CD4-positive, alpha-beta memory T cell (primary cell): ENCODE results near the gene C6orf52. TPM values are rescaled to one million over a fixed set of nuclear protein-coding genes. Genes with fewer than 3 reads are reported as not detected.
"Not testable (repeated sequence)": the region's sequence is repeated elsewhere in the genome, so short reads cannot be mapped to it uniquely, and the experiment has no call there.

Experiments
- CTCF ChIA-PET: fragments of 350-600 bp; sonication (Branson Sonifier 250); formaldehyde crosslinking; loops from one replicate; lab custom pipeline; 2021; ENCODE audit warnings: inconsistent platforms; ENCODE audit not compliant: partially characterized antibody; lab: Charles Lee
- POLR2A ChIA-PET: fragments of 350-600 bp; sonication (Branson Sonifier 250); formaldehyde crosslinking; loops from one replicate; lab custom pipeline; 2021; ENCODE audit not compliant: partially characterized antibody; lab: Charles Lee
- DNase-seq, 5 donors: peaks; one replicate each; pipeline versions ENCODE4 v3.0.0 to v3.0.0-alpha.2; 2020 to 2022; ENCODE audit warnings: mixed read lengths in 1 of 5
- H3K27ac ChIP-seq: one replicate; pipeline ENCODE4 v1.7.0; 2013; ENCODE audit warnings: low read depth, low read length
- H3K27me3 ChIP-seq: 2 replicates; pipeline ENCODE4 v1.7.0; 2013; ENCODE audit warnings: mild to moderate bottlenecking, low read length, moderate library complexity; ENCODE audit not compliant: insufficient read depth
- H3K36me3 ChIP-seq: 2 replicates; pipeline ENCODE4 v1.7.0; 2013; ENCODE audit warnings: mild to moderate bottlenecking, low read length, moderate library complexity; ENCODE audit not compliant: insufficient read depth
- H3K4me1 ChIP-seq: 2 replicates; pipeline ENCODE4 v1.7.0; 2013; ENCODE audit warnings: mild to moderate bottlenecking, low read length, moderate library complexity; ENCODE audit not compliant: insufficient read depth
- H3K4me3 ChIP-seq, 2 donors: one replicate each; pipeline ENCODE4 v1.7.0; 2013; ENCODE audit warnings: low read length in 2 of 2, mild to moderate bottlenecking in 1 of 2
- H3K9me3 ChIP-seq, 2 donors: one replicate each; pipeline ENCODE4 v1.7.0; 2013; ENCODE audit warnings: low read length in 2 of 2, control low read depth in 1 of 2; ENCODE audit not compliant: control insufficient read depth in 1 of 2
- H3K27ac Mint-ChIP-seq, 7 donors: one replicate each; pipeline ENCODE4 v1.8.0; 2020 to 2021; ENCODE audit warnings: mixed read lengths in 7 of 7, mild to moderate bottlenecking in 6 of 7, inconsistent platforms in 3 of 7, moderate library complexity in 3 of 7
- H3K27me3 Mint-ChIP-seq, 2 donors: one replicate each; pipeline ENCODE4 v1.8.0; 2020 to 2021; ENCODE audit warnings: mixed read lengths in 2 of 2
- H3K36me3 Mint-ChIP-seq, 2 donors: one replicate each; pipeline ENCODE4 v1.8.0; 2020 to 2021; ENCODE audit warnings: mixed read lengths in 2 of 2, inconsistent platforms in 1 of 2, mild to moderate bottlenecking in 1 of 2
- H3K4me1 Mint-ChIP-seq, 4 donors: one replicate each; pipeline ENCODE4 v1.8.0; 2020 to 2021; ENCODE audit warnings: mixed read lengths in 4 of 4, mild to moderate bottlenecking in 1 of 4
- H3K4me3 Mint-ChIP-seq, 8 donors: one replicate each; pipeline ENCODE4 v1.8.0; 2020 to 2021; ENCODE audit warnings: mixed read lengths in 8 of 8, mild to moderate bottlenecking in 7 of 8, moderate library complexity in 6 of 8, inconsistent platforms in 3 of 8
- H3K9me3 Mint-ChIP-seq, 8 donors: one replicate each; pipeline ENCODE4 v1.8.0; 2020 to 2021; ENCODE audit warnings: mixed read lengths in 8 of 8, mild to moderate bottlenecking in 5 of 8, inconsistent platforms in 3 of 8, moderate library complexity in 1 of 8
- intact Hi-C: fragments of 100-400 bp; cut with micrococcal nuclease; formaldehyde crosslinking; loops from one replicate; pipeline ENCODE4 v1.15.1; 2023
- polyA plus RNA-seq, 2 donors: library from polyadenylated mRNA; unstranded; fragments of 300-500 nt; fragmentation: Illumina TruSeq; gene quantifications; one replicate each; pipeline ENCODE4 v1.2.3, GENCODE V29; 2021
- total RNA-seq, 2 experiments: library from RNA; stranded (reverse); gene quantifications; one replicate each; pipeline ENCODE4 v1.2.3, GENCODE V29; 2021

The C6orf52 gene
- total RNA-seq (1 to 10 TPM; 1.2 to 1.5 TPM), polyA plus RNA-seq (1 to 10 TPM in 1 of 2 donors, not detected in 1; 1.5 TPM)

DNA sequence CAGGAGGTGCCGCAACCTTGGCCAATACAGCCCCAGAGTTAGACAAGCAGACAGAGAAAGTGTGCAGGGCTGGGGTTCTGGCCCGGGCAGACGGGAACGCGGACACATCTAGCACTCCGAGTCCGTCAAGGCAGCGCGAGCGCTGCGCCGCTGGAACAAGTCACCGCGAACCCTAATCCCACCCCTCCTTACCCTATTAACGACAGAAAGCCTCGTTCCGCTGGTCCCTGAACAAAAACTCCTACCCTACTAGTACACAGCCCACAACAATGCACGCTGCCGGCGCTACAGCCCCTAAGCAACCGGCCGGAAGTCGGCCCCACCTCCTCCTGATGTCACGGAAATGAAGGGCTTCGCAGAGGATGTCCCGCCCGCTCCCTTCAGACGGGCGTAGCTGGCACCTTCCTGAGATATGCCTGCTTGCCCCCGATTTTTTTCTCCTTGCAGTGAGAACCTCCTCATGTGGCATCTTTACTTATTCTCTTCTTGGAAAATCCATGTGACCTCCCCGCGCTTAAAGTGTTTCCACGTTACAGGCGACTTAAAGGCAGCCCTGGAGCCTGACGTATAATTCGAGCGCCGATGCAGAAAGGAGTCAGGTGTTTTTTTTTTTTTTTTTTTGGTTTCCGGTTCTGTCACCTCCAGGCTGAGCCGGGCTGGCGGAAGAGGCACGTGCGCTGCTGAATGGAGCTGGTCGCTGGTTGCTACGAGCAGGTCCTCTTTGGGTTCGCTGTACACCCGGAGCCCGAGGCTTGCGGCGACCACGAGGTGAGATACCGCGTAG is at the start of gene C6orf52, which contains the start of gene PAK1IP1:
C6orf52 (minus strand) TSS at position 315 of the 784 bp plus-strand sequence. CDS start 7,066 bp downstream, outside the sequence.
PAK1IP1 (plus strand) TSS at position 671 of the 784 bp plus-strand sequence; CDS start at position 685, 14 bp downstream.
- Mint-ChIP-seq H3K4me3 (peak within 1 kb of the TSS; percentile 93 to 100 (median 98)), H3K4me1 (peaks cover 25 to 49% (median 34%) of the 10 kb centered on the region in 4 donors), H3K36me3 (peaks cover 17 to 26% of the 10 kb centered on the region in 2 donors), H3K9me3 (peaks cover 0 to 6% (median 0%) of the 10 kb centered on the region in 8 donors), H3K27ac (peak within 1 kb of the TSS; percentile 100), H3K27me3 (peaks cover 2 to 6% of the 10 kb centered on the region in 2 donors)
- intact Hi-C loops = loop anchor here (1.0 to 10.0 kb wide), 9 partner anchors 29 to 1313 kb away; partner anchors contain the start of genes MAK, SMIM13, TMEM14B and TMEM14C
- Histone ChIP-seq H3K9me3 (no peaks in the 10 kb centered on the region), H3K4me1 (peaks cover 34% of the 10 kb centered on the region), H3K36me3 (peaks cover 18% of the 10 kb centered on the region), H3K27me3 (no peaks in the 10 kb centered on the region), H3K27ac (peak within 1 kb of the TSS; percentile 92), H3K4me3 (peak within 1 kb of the TSS; percentile 45 to 88)
- CTCF ChIA-PET = interaction anchor here (0.6 to 1.5 kb wide), 9 partner anchors 8 to 528 kb away, joined by 3 to 7 read pairs (median 4); no protein-coding TSS in a partner anchor
- peak; percentile 96 to 97 (median 97) for DNase-seq
- POLR2A ChIA-PET = interaction anchor here (0.6 to 5.0 kb wide), 17 partner anchors 10 to 399 kb away, joined by 3 to 103 read pairs (median 4); partner anchors contain the start of genes MAK, SMIM13, TMEM14B and TMEM14C

DNA sequence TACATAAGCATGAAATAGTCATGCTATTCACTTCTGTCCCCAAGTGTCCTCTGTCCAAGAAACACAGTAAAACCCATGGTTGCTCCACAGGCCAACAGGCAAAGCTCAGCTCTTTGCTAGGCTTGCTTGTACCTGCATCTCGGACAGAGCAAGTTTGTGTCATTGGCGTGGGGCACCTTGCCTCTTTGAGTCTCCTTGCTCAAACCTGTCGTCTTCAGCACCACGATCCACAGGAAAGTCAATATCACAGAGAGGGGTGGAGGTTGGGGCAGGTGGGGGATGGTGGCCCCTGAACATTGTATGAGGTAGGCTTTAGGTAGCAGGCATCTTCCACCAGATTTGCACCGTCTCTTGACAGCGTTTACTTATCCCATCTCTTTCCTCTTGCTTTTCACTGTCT is 49.1 kb upstream of the C6orf52 start:
- Histone ChIP-seq H3K36me3 (no peaks in the 10 kb centered on the region), H3K4me1 (peaks cover 15% of the 10 kb centered on the region), H3K27ac (no peak overlapping the region), H3K9me3 (no peaks in the 10 kb centered on the region), H3K27me3 (no peaks in the 10 kb centered on the region), H3K4me3 (no peak overlapping the region)
- ChIA-PET CTCF (no interaction called here), POLR2A (interaction anchor here (1.1 to 1.6 kb wide), 2 partner anchors 21 to 49 kb away, joined by 3 to 6 read pairs; partner anchors contain the start of genes PAK1IP1 and TMEM14C)
- H3K27me3 Mint-ChIP-seq = no peaks in the 10 kb centered on the region
- peaks cover 7 to 41% (median 19%) of the 10 kb centered on the region in 4 donors for H3K4me1 Mint-ChIP-seq
- intact Hi-C loops = no loop called here
- DNase-seq = no peak
- H3K27ac Mint-ChIP-seq = no peak overlapping the region
- peaks cover 0 to 11% of the 10 kb centered on the region in 2 donors for H3K36me3 Mint-ChIP-seq
- H3K9me3 Mint-ChIP-seq = peaks cover 0 to 1% (median 0%) of the 10 kb centered on the region in 8 donors
- H3K4me3 Mint-ChIP-seq = no peak overlapping the region

DNA sequence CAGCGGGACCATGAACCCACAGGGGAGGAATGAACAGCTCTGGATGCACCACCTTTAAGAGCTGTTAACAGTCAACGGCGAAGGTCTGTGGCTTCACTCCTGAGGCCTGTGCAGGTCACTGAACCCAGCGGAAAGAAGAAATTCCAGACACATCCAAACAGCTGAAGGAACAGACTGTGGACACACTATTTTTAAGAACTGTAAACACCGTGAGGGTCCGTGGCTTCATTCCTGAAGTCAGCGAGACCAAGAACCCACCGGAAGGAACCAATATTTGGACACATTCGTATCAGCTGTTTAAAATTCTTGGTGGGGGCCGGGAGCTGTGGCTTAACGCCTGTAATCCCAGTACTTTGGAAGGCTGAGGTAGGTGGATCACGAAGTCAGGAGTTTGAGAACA is 47.8 kb upstream of the C6orf52 start:
- DNase-seq = no peak
- Histone ChIP-seq H3K36me3 (no peaks in the 10 kb centered on the region), H3K27ac (no peak overlapping the region), H3K9me3 (no peaks in the 10 kb centered on the region), H3K4me1 (peaks cover 10% of the 10 kb centered on the region), H3K27me3 (no peaks in the 10 kb centered on the region), H3K4me3 (no peak overlapping the region)
- intact Hi-C loops = no loop called here
- Mint-ChIP-seq H3K27ac (peak overlapping the region in 1 of 7 donors; percentile 19), H3K4me1 (peaks cover 6 to 28% (median 13%) of the 10 kb centered on the region in 4 donors), H3K4me3 (no peak overlapping the region), H3K36me3 (peaks cover 0 to 4% of the 10 kb centered on the region in 2 donors), H3K9me3 (no peaks in the 10 kb centered on the region), H3K27me3 (no peaks in the 10 kb centered on the region)
- CTCF ChIA-PET = interaction anchor here (1.1 to 1.4 kb wide), 2 partner anchors 9 to 14 kb away, joined by 3 to 4 read pairs; no protein-coding TSS in a partner anchor
- POLR2A ChIA-PET = interaction anchor here (0.8 kb wide), 1 partner anchor 48 kb away, joined by 3 read pairs; the partner anchor contains the start of genes C6orf52 and PAK1IP1

DNA sequence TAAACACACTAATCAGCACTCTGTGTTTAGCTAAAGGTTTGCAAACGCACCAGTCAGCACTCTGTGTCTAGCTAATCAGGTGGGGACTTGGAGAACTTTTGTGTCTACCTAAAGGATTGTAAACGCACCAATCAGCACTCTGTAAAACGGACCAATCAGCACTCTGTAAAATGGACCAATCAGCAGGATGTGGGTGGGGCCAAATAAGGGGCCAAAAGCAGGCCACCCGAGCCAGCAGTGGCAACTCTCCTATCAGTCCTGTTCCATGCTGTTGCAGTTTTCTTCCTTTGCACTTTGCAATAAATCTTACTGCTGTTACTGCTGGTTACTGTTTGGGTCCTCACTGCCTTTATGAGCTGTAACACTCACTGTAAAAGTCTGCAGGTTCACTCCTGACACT is 47.2 kb upstream of the C6orf52 start:
- H3K9me3 Mint-ChIP-seq, H3K36me3 ChIP-seq, intact Hi-C loops, H3K36me3 Mint-ChIP-seq, H3K9me3 ChIP-seq, H3K4me1 ChIP-seq, DNase-seq, H3K27ac ChIP-seq, H3K4me3 Mint-ChIP-seq, H3K27me3 Mint-ChIP-seq, H3K27me3 ChIP-seq, H3K4me3 ChIP-seq: not testable (repeated sequence)
- CTCF ChIA-PET = interaction anchor here (1.1 to 1.8 kb wide), 3 partner anchors 8 to 23 kb away, joined by 3 to 5 read pairs (median 4); no protein-coding TSS in a partner anchor
- POLR2A ChIA-PET = interaction anchor here (0.8 kb wide), 1 partner anchor 47 kb away, joined by 3 read pairs; the partner anchor contains the start of genes C6orf52 and PAK1IP1
- H3K4me1 Mint-ChIP-seq = peaks cover 2 to 22% (median 8%) of the 10 kb centered on the region in 4 donors
- H3K27ac Mint-ChIP-seq = peak overlapping the region in 1 of 7 donors; percentile 19

DNA sequence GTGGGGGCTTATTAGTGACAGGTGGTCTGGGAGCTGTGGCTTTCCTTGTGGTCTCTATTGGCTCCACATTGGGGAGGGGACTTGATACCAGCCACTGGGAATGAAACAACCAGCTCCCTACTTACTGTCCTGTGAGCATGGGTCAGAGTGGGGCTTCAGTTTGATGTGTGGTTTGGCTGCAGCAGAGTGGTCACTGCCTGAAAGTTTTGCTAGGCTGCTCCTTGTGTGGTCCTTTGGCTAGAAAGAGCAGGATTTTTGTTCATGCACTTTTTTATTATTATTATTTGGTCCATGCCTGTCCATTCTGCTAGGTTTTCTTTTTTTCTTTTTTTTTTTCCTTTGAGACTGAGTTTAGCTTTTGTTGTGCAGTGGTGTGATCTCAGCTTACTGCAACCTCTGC is 45.6 kb upstream of the C6orf52 start:
- Mint-ChIP-seq H3K27me3 (no peaks in the 10 kb centered on the region), H3K36me3 (peaks cover 0 to 2% of the 10 kb centered on the region in 2 donors), H3K9me3 (no peaks in the 10 kb centered on the region), H3K4me3 (no peak overlapping the region), H3K27ac (no peak overlapping the region), H3K4me1 (peaks cover 0 to 6% (median 2%) of the 10 kb centered on the region in 4 donors)
- H3K27me3 ChIP-seq = no peaks in the 10 kb centered on the region
- no peak overlapping the region for H3K27ac ChIP-seq
- ChIA-PET POLR2A (no interaction called here), CTCF (interaction anchor here (1.8 kb wide), 1 partner anchor 21 kb away, joined by 5 read pairs; no protein-coding TSS in a partner anchor)
- no peak overlapping the region for H3K4me3 ChIP-seq
- intact Hi-C loops = no loop called here
- H3K36me3 ChIP-seq = no peaks in the 10 kb centered on the region
- no peaks in the 10 kb centered on the region for H3K9me3 ChIP-seq
- no peak for DNase-seq
- no peaks in the 10 kb centered on the region for H3K4me1 ChIP-seq

DNA sequence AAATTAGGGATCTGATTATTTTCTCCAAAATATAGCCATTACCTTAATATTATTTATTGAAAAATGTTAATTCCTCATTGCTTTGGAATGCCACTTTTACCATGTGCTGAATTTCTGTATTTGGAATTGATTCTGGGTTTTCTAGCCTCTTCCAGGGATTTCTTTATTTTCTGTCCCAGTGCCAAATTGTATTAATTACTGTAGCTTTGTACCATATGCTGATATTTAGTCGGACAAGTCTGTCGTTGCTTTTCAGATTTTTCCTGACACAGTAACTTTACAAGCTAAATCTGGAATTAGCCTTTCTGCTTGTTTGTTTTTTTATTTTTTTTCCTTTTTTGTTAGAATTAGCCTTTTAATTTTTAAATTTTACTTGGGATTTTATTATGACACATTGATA is 42.3 kb upstream of the C6orf52 start:
- POLR2A ChIA-PET = no interaction called here
- H3K4me1 ChIP-seq = no peaks in the 10 kb centered on the region
- no peak overlapping the region for H3K27ac Mint-ChIP-seq
- no peak overlapping the region for H3K27ac ChIP-seq
- H3K4me1 Mint-ChIP-seq = no peaks in the 10 kb centered on the region
- H3K27me3 Mint-ChIP-seq = no peaks in the 10 kb centered on the region
- no peaks in the 10 kb centered on the region for H3K36me3 ChIP-seq
- intact Hi-C loops = no loop called here
- no peak overlapping the region for H3K4me3 ChIP-seq
- no peaks in the 10 kb centered on the region for H3K9me3 Mint-ChIP-seq
- H3K9me3 ChIP-seq = no peaks in the 10 kb centered on the region
- no peak overlapping the region for H3K4me3 Mint-ChIP-seq
- CTCF ChIA-PET = no interaction called here
- H3K36me3 Mint-ChIP-seq = peaks cover 9 to 12% of the 10 kb centered on the region in 2 donors
- H3K27me3 ChIP-seq = no peaks in the 10 kb centered on the region
- no peak for DNase-seq
